Kidney epithelial cell (primary cell): ENCODE measurements around the gene TECTB. TPM values are rescaled to one million over a fixed set of nuclear protein-coding genes. Genes with fewer than 3 reads are reported as not detected.

Source experiments
- DNase-seq: peaks from one replicate; pipeline ENCODE4 v3.0.0-alpha.2; 2010; ENCODE audit warnings: low read depth
- H3K27me3 ChIP-seq: 2 replicates; pipeline ENCODE4 v1.6.0; 2011; ENCODE audit warnings: low read length; ENCODE audit not compliant: control insufficient read depth, insufficient read depth
- H3K36me3 ChIP-seq: 2 replicates; pipeline ENCODE4 v1.5.1; 2011; ENCODE audit warnings: low read length; ENCODE audit not compliant: control insufficient read depth, insufficient read depth
- H3K4me3 ChIP-seq: 2 replicates; pipeline ENCODE4 v1.5.1; 2011; ENCODE audit warnings: low read depth, mild to moderate bottlenecking, control low read depth, low read length
- total RNA-seq: library from RNA; depleted of rRNA; stranded (reverse); fragments of >200 nt; gene quantifications from 2 replicates; pipeline ENCODE4 v1.2.3, GENCODE V29; 2015
- TF ChIP-seq, protein P1 (sequence below): IDR thresholded peaks from 2 replicates; pipeline ENCODE4 v1.5.1; 2011; ENCODE audit warnings: mild to moderate bottlenecking, moderate library complexity, low read length, control low read depth, inconsistent platforms; ENCODE audit not compliant: insufficient read depth, poor library complexity, severe bottlenecking

TECTB gene
- total RNA-seq, 1 donor from 2014 or later: not detected

DNA sequence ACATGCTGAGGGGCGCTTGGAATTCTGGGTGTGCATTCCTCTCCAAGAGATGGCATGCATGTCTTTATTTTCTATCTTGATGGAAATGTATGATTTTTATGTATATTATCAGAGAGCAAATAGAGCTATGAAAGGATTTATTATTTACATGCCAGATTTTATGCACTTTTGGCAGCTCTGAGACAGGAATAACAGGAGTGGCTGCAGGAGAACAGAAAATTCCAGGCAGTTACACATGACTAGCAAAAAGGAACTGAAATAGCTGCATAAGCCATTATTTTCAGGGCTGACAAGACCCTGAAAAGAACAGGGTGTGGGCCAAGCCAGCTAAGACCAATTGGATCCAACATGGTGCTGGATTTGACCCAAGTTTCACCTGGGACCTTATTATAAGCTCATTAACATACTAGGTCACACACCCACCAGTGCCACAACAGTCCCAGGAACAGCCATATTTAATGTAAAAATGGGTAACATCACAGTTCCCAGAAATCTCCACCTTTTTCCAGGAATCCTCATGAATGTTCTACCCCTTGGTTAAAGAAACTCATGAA is 47.5 kb downstream of the TECTB start:
- no peak overlapping the region for H3K4me3 ChIP-seq

DNA sequence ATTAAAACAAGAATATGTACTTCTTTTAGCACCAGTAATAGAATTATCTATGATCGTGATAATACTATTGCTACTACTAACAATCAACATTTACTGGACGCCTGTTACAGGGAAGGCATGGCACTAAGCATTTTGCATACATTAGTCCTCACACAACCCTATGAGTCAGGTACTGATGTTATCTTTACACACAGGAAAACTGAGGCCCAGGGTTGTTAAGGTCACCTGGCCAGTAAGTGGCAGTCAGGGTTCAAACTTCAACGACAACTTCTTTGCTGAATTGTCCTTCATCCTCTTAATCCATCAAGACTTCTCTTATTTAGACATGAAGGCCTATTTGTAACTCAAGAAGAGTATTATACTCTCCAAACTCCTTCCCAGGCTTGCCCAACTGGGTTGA is 48.8 kb downstream of the TECTB start:
- no peak for DNase-seq
- TF ChIP-seq, protein P1, sequence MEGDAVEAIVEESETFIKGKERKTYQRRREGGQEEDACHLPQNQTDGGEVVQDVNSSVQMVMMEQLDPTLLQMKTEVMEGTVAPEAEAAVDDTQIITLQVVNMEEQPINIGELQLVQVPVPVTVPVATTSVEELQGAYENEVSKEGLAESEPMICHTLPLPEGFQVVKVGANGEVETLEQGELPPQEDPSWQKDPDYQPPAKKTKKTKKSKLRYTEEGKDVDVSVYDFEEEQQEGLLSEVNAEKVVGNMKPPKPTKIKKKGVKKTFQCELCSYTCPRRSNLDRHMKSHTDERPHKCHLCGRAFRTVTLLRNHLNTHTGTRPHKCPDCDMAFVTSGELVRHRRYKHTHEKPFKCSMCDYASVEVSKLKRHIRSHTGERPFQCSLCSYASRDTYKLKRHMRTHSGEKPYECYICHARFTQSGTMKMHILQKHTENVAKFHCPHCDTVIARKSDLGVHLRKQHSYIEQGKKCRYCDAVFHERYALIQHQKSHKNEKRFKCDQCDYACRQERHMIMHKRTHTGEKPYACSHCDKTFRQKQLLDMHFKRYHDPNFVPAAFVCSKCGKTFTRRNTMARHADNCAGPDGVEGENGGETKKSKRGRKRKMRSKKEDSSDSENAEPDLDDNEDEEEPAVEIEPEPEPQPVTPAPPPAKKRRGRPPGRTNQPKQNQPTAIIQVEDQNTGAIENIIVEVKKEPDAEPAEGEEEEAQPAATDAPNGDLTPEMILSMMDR: no peak
- Histone ChIP-seq H3K4me3 (no peak overlapping the region), H3K36me3 (no peaks in the 10 kb centered on the region), H3K27me3 (peaks cover 3% of the 10 kb centered on the region)

More for the DNA sequence above, 47.5 kb downstream of the TECTB start:
- H3K27me3 ChIP-seq: no peaks in the 10 kb centered on the region
- TF ChIP-seq, protein P1: no peak
- H3K36me3 ChIP-seq: no peaks in the 10 kb centered on the region
- DNase-seq: no peak

- no peaks in the 10 kb centered on the region for H3K36me3 ChIP-seq
- H3K4me3 ChIP-seq: no peak overlapping the region
- TF ChIP-seq, protein P1: no peak
- no peak for DNase-seq
- H3K27me3 ChIP-seq: peaks cover 3% of the 10 kb centered on the region
Measured at GRCh38 chr10:112332509-112333228, 49.5 kb downstream of the TECTB start.

DNA sequence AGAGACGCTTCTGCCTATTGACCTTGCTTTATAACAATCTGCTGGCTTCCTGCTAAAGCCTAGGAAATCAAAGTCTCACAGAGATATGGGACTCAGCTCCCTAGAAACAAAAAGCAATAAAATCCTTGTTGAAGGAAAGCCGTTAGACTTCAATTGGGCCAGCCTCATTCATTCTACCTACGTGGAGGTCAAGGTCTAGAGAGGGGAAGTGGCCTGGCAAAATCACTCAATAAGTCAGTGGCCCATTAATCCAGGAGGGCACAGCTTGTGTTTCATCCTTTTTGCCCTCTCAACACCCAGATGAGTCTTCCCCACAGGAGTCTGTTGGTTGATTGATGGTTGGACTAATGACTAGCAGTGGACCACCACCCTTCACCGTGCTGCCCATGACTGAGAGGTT is 50.3 kb downstream of the TECTB start:
- H3K4me3 ChIP-seq: no peak overlapping the region
- TF ChIP-seq, protein P1: no peak
- no peaks in the 10 kb centered on the region for H3K36me3 ChIP-seq
- DNase-seq: no peak
- H3K27me3 ChIP-seq: peaks cover 3% of the 10 kb centered on the region

GRCh38 chr10:112335111-112335867 is 52.1 kb downstream of the TECTB start:
- peaks cover 3% of the 10 kb centered on the region for H3K27me3 ChIP-seq
- H3K4me3 ChIP-seq: no peak overlapping the region
- H3K36me3 ChIP-seq: no peaks in the 10 kb centered on the region
- no peak for DNase-seq
- TF ChIP-seq, protein P1: no peak
